Activated CD4-positive, alpha-beta T cell treated with anti-CD3 and anti-CD28 coated beads, Interleukin-2, amount 50 U/mL, for 48 hours (primary cell): ENCODE data around the gene SEMA3B.
"Not testable (repeated sequence)": the region's sequence is repeated elsewhere in the genome, so short reads cannot be mapped to it uniquely, and the experiment has no call there.

Experiments used
- DNase-seq, 2 experiments: peaks; one replicate each; pipeline ENCODE4 v3.0.0-alpha.2; 2020

The SEMA3B gene

GRCh38 chr3:50274371-50275104, 5.6 kb downstream of the SEMA3B start:
- DNase-seq: peak; percentile 83 to 88

GRCh38 chr3:50275141-50275995, 6.4 kb downstream of the SEMA3B start:
- no peak for DNase-seq

- peak in 1 of 2 experiments; percentile 37 for DNase-seq
These were observed 7.2 kb downstream of the SEMA3B start for GRCh38 chr3:50275996-50276761.

GRCh38 chr3:50276762-50277101, 7.8 kb downstream of the SEMA3B start:
- no peak for DNase-seq

- no peak for DNase-seq
These were observed 9.4 kb downstream of the SEMA3B start for GRCh38 chr3:50278123-50278879.

GRCh38 chr3:50278880-50279224, 9.9 kb downstream of the SEMA3B start, which contains the start of gene LSMEM2:
Gene LSMEM2 (plus strand): TSS chr3:50279087. CDS start chr3:50279114, 27 bp downstream.
- DNase-seq: no peak

- DNase-seq: no peak
These were observed 10.5 kb downstream of the SEMA3B start for GRCh38 chr3:50279255-50280016.

- DNase-seq: not testable (repeated sequence)
These were observed 15.2 kb downstream of the SEMA3B start for GRCh38 chr3:50284121-50284520.

- DNase-seq: no peak
These were observed 17.6 kb downstream of the SEMA3B start for GRCh38 chr3:50286322-50287227.

- DNase-seq: no peak
These were observed 18.3 kb downstream of the SEMA3B start for GRCh38 chr3:50287262-50287661.

GRCh38 chr3:50288387-50289007, 19.6 kb downstream of the SEMA3B start:
- DNase-seq: no peak

GRCh38 chr3:50289130-50289529, 20.2 kb downstream of the SEMA3B start:
- no peak for DNase-seq

GRCh38 chr3:50290161-50290641, 21.3 kb downstream of the SEMA3B start:
- no peak for DNase-seq

- DNase-seq: peak; percentile 94 to 96
These were observed 23.5 kb downstream of the SEMA3B start, which contains the start of gene IFRD2 for GRCh38 chr3:50292159-50293078. Gene IFRD2 (minus strand): TSS chr3:50292429. CDS start chr3:50292274, 155 bp downstream.

GRCh38 chr3:50293079-50293801, 24.3 kb downstream of the SEMA3B start:
- DNase-seq: no peak

GRCh38 chr3:50294089-50294488, 25.1 kb downstream of the SEMA3B start:
- DNase-seq: no peak

- no peak for DNase-seq
These were observed 25.8 kb downstream of the SEMA3B start for GRCh38 chr3:50294492-50295403.
